HEK293T (cell line): Measurements from ENCODE around the gene SGPL1.

Experiments used
- CTCF ChIA-PET: fragments of 350-600 bp; formaldehyde crosslinking; extraction: SDS; loops from one replicate; lab custom pipeline; 2021; ENCODE audit warnings: antibody characterized with exemption, inconsistent platforms; lab: Yijun Ruan, JAX
- POLR2A ChIA-PET: fragments of 350-600 bp; formaldehyde crosslinking; extraction: SDS; loops from one replicate; lab custom pipeline; 2020; ENCODE audit warnings: antibody characterized with exemption, inconsistent platforms; lab: Yijun Ruan, JAX
- DNase-seq: peaks from one replicate; pipeline ENCODE4 v3.0.0; 2012; ENCODE audit warnings: mixed read lengths; ENCODE audit errors: extremely low spot score
- ARNT ChIP-seq: fragments of 450-650 bp; IDR thresholded peaks from 2 replicates; pipeline ENCODE4 v1.6.1; 2017; ENCODE audit warnings: mild to moderate bottlenecking
- BHLHE40 ChIP-seq: fragments of 450-650 bp; IDR thresholded peaks from 2 replicates; pipeline ENCODE4 v1.6.1; 2016; ENCODE audit warnings: mild to moderate bottlenecking, moderate library complexity, borderline replicate concordance
- CTBP1 ChIP-seq: fragments of 450-650 bp; IDR thresholded peaks from 2 replicates; pipeline ENCODE4 v1.6.1; 2016; ENCODE audit warnings: borderline replicate concordance
- ELF4 ChIP-seq: fragments of 450-650 bp; IDR thresholded peaks from 2 replicates; pipeline ENCODE4 v1.6.1; 2017; ENCODE audit warnings: antibody characterized with exemption
- FOXA1 ChIP-seq: fragments of 450-650 bp; IDR thresholded peaks from 2 replicates; pipeline ENCODE4 v1.6.1; 2016; ENCODE audit warnings: mild to moderate bottlenecking
- FOXK2 ChIP-seq: fragments of 450-650 bp; IDR thresholded peaks from 2 replicates; pipeline ENCODE4 v1.6.1; 2016; ENCODE audit warnings: mild to moderate bottlenecking
- FOXM1 ChIP-seq: fragments of 450-650 bp; IDR thresholded peaks from 2 replicates; pipeline ENCODE4 v1.6.1; 2017; ENCODE audit warnings: mild to moderate bottlenecking, borderline replicate concordance
- HDGF ChIP-seq: fragments of 450-650 bp; IDR thresholded peaks from 2 replicates; pipeline ENCODE4 v1.6.1; 2017; ENCODE audit warnings: antibody characterized with exemption, borderline replicate concordance
- L3MBTL2 ChIP-seq: fragments of 450-650 bp; conservative IDR thresholded peaks from 2 replicates; pipeline ENCODE4 v1.6.1; 2016; ENCODE audit warnings: mild to moderate bottlenecking
- LEF1 ChIP-seq: fragments of 450-650 bp; IDR thresholded peaks from 2 replicates; pipeline ENCODE4 v1.6.1; 2017; ENCODE audit warnings: mild to moderate bottlenecking, borderline replicate concordance
- NFRKB ChIP-seq: fragments of 450-650 bp; IDR thresholded peaks from 2 replicates; pipeline ENCODE4 v1.6.1; 2016; ENCODE audit warnings: mild to moderate bottlenecking, moderate library complexity
- PKNOX1 ChIP-seq: fragments of 450-650 bp; IDR thresholded peaks from 2 replicates; pipeline ENCODE4 v1.6.1; 2016
- SP1 ChIP-seq: fragments of 450-650 bp; IDR thresholded peaks from 2 replicates; pipeline ENCODE4 v1.6.1; 2017
- SUZ12 ChIP-seq: fragments of 450-650 bp; IDR thresholded peaks from 2 replicates; pipeline ENCODE4 v1.6.1; 2016; ENCODE audit warnings: mild to moderate bottlenecking
- TARDBP ChIP-seq: fragments of 450-650 bp; IDR thresholded peaks from 2 replicates; pipeline ENCODE4 v1.6.1; 2016
- ZNF384 ChIP-seq: fragments of 450-650 bp; IDR thresholded peaks from 2 replicates; pipeline ENCODE4 v1.6.1; 2016

The SGPL1 gene

GRCh38 chr10:70772627-70773026, 43.1 kb upstream of the SGPL1 start:
- TF ChIP-seq NFRKB (no peak), SP1 (no peak), FOXA1 (no peak), FOXK2 (no peak), LEF1 (no peak), HDGF (no peak), L3MBTL2 (no peak), FOXM1 (no peak), ELF4 (no peak), SUZ12 (no peak), CTBP1 (no peak), ARNT (no peak), BHLHE40 (no peak), ZNF384 (no peak), TARDBP (no peak), PKNOX1 (no peak)
- DNase-seq: no peak
- ChIA-PET CTCF (no interaction called here), POLR2A (no interaction called here)

DNA sequence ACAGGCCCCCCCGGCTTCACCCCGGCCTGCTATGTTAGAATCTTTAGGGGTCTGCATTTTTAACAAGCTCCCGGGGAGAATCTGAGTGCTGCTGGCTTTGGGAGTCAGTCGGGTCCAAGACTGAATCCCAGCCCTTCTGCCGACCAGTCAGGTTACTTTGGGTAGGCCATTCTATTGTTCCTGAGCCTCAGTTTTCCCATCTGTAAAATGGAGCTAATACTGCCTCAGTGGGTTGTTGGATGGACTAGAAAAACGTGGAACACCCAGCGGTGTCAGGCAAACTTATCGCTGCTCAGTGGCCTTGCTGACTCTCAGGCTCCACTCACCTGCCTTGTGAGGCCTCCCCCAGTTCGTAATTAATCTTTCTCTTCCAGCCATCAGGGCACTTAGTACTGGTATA, 42.3 kb upstream of the SGPL1 start:
- TF ChIP-seq TARDBP (no peak), PKNOX1 (no peak), BHLHE40 (no peak), SUZ12 (no peak), ARNT (no peak), NFRKB (no peak), SP1 (no peak), LEF1 (no peak)
- no peak for DNase-seq
- POLR2A ChIA-PET: no interaction called here
- CTCF ChIA-PET: no interaction called here

- TF ChIP-seq PKNOX1: no peak
- no peak for TF ChIP-seq BHLHE40
- no peak for TF ChIP-seq ELF4
- no peak for TF ChIP-seq FOXM1
- no peak for TF ChIP-seq HDGF
- TF ChIP-seq SUZ12: no peak
- TF ChIP-seq L3MBTL2: no peak
- TF ChIP-seq CTBP1: no peak
- TF ChIP-seq FOXK2: no peak
- TF ChIP-seq LEF1: no peak
- ChIA-PET POLR2A (no interaction called here), CTCF (no interaction called here)
- no peak for DNase-seq
Observed at GRCh38 chr10:70773965-70774809, 41.6 kb upstream of the SGPL1 start.

GRCh38 chr10:70774810-70775678, 40.7 kb upstream of the SGPL1 start:
- POLR2A ChIA-PET: no interaction called here
- TF ChIP-seq LEF1 (no peak), BHLHE40 (no peak), PKNOX1 (no peak), HDGF (no peak), CTBP1 (no peak), FOXA1 (no peak), FOXM1 (no peak)
- no peak for DNase-seq
- CTCF ChIA-PET: no interaction called here

GRCh38 chr10:70775679-70776454, 39.9 kb upstream of the SGPL1 start:
- DNase-seq: no peak
- POLR2A ChIA-PET: no interaction called here
- CTCF ChIA-PET: no interaction called here
- TF ChIP-seq FOXK2: no peak
- no peak for TF ChIP-seq CTBP1
- TF ChIP-seq FOXA1: no peak
- TF ChIP-seq FOXM1: no peak
- TF ChIP-seq L3MBTL2: no peak
- no peak for TF ChIP-seq PKNOX1
- TF ChIP-seq SP1: no peak
- TF ChIP-seq HDGF: no peak
- TF ChIP-seq ARNT: no peak
- no peak for TF ChIP-seq LEF1
- TF ChIP-seq NFRKB: no peak
